Adrenal gland (tissue), 5 donors: ENCODE results near the gene THSD4.

ENCODE experiments used
- POLR2A ChIP-seq, 2 donors: fragments of 450-650 bp; IDR thresholded peaks; one replicate each; pipeline ENCODE4 v1.6.1; 2017; ENCODE audit warnings: antibody characterized with exemption in 2 of 2, mild to moderate bottlenecking in 2 of 2, moderate library complexity in 1 of 2
- TF ChIP-seq, protein P1 (sequence below), 6 experiments: fragments of 450-650 bp in 4 of 6; fragments of 200-600 bp in 2 of 6; sonication (generic) in 1 of 6; IDR thresholded peaks; 1 replicate in 5 of 6; 2 replicates in 1 of 6; pipeline versions ENCODE4 v1.5.1 to v1.8.0; 2016 to 2021; ENCODE audit warnings: antibody characterized with exemption in 6 of 6, mild to moderate bottlenecking in 2 of 6, moderate library complexity in 1 of 6
- donor health status: DM: no; HTN: no; CAD: no.

DNA sequence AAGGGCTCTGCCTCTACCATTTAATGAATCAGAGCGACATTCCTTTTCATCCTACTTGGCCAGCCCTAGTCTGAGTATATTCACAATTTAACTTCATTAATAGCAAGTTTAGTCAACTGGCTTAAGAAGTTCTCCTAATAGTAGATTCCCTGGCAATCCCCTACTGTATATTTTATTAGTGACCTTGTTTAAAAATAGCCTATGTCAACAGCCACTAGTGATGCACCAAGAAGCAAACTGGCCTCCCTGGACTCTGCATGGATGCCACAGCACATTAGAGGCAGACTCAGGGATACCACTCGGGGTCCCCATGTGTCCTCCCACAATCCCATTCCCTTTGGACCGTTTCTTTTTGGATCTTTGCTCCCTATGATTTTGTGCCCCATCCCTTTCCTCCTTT lies 83.6 kb downstream of the THSD4 start:
- no peak for TF ChIP-seq POLR2A (IDR thresholded peaks at IDR 0.05)
- TF ChIP-seq, protein P1, sequence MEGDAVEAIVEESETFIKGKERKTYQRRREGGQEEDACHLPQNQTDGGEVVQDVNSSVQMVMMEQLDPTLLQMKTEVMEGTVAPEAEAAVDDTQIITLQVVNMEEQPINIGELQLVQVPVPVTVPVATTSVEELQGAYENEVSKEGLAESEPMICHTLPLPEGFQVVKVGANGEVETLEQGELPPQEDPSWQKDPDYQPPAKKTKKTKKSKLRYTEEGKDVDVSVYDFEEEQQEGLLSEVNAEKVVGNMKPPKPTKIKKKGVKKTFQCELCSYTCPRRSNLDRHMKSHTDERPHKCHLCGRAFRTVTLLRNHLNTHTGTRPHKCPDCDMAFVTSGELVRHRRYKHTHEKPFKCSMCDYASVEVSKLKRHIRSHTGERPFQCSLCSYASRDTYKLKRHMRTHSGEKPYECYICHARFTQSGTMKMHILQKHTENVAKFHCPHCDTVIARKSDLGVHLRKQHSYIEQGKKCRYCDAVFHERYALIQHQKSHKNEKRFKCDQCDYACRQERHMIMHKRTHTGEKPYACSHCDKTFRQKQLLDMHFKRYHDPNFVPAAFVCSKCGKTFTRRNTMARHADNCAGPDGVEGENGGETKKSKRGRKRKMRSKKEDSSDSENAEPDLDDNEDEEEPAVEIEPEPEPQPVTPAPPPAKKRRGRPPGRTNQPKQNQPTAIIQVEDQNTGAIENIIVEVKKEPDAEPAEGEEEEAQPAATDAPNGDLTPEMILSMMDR (IDR thresholded peaks at IDR 0.05): no peak
